GM23338 (cell line): Measurements from ENCODE around the gene OSBPL10. TPM values are rescaled to one million over a fixed set of nuclear protein-coding genes. Genes with fewer than 3 reads are reported as not detected.

ENCODE experiments used
- ATAC-seq: fragments of 200-7000 bp; cut with Tn5 transposase; 3 replicates; pipeline ENCODE4 v1.9.1; 2020
- DNase-seq: peaks from one replicate; pipeline ENCODE4 v3.0.0-alpha.2; 2015; ENCODE audit warnings: low spot score
- H2AFZ ChIP-seq: fragments of 200-600 bp; sonication (generic); 2 replicates; pipeline ENCODE4 v1.8.0; 2016; ENCODE audit warnings: antibody characterized with exemption, mild to moderate bottlenecking, moderate library complexity
- H3F3A ChIP-seq: fragments of 200-600 bp; sonication (generic); replicated peaks from 2 replicates; pipeline ENCODE4 v1.8.0; 2017; ENCODE audit warnings: antibody characterized with exemption, mixed run types, low read depth
- H3K27ac ChIP-seq: fragments of 200-600 bp; sonication (generic); 2 replicates; pipeline ENCODE4 v1.6.1; 2016; ENCODE audit warnings: low read depth
- H3K27me3 ChIP-seq: fragments of 200-600 bp; sonication (generic); 2 replicates; pipeline ENCODE4 v1.8.0; 2016; ENCODE audit warnings: mild to moderate bottlenecking, mixed run types, moderate library complexity; ENCODE audit not compliant: insufficient read depth
- H3K36me3 ChIP-seq: fragments of 200-600 bp; sonication (generic); 2 replicates; pipeline ENCODE4 v1.8.0; 2016; ENCODE audit warnings: mild to moderate bottlenecking; ENCODE audit not compliant: insufficient read depth
- H3K4me1 ChIP-seq: fragments of 200-600 bp; sonication (generic); 2 replicates; pipeline ENCODE4 v1.8.0; 2016; ENCODE audit warnings: mild to moderate bottlenecking, moderate library complexity; ENCODE audit not compliant: insufficient read depth
- H3K4me2 ChIP-seq: fragments of 200-600 bp; sonication (generic); 2 replicates; pipeline ENCODE4 v1.7.1; 2017; ENCODE audit warnings: mixed run types
- H3K4me3 ChIP-seq: fragments of 200-600 bp; sonication (generic); 2 replicates; pipeline ENCODE4 v1.6.1; 2016; ENCODE audit warnings: mixed run types
- H3K79me2 ChIP-seq: fragments of 200-600 bp; sonication (generic); replicated peaks from 2 replicates; pipeline ENCODE4 v1.8.0; 2017; ENCODE audit warnings: mild to moderate bottlenecking; ENCODE audit not compliant: insufficient read depth
- H3K9me2 ChIP-seq: fragments of 200-600 bp; sonication (generic); 2 replicates; pipeline ENCODE4 v1.8.0; 2017; ENCODE audit not compliant: insufficient read depth
- H4K20me1 ChIP-seq: fragments of 200-600 bp; sonication (generic); replicated peaks from 2 replicates; pipeline ENCODE4 v1.8.0; 2017; ENCODE audit warnings: mild to moderate bottlenecking; ENCODE audit not compliant: insufficient read depth
- H3K27ac Mint-ChIP-seq: 2 replicates; pipeline ENCODE4 v1.8.0; 2020; ENCODE audit warnings: inconsistent platforms, mild to moderate bottlenecking, moderate library complexity, mixed read lengths
- H3K27me3 Mint-ChIP-seq: 3 replicates; pipeline ENCODE4 v1.8.0; 2022; ENCODE audit warnings: low read depth, mild to moderate bottlenecking, moderate library complexity, mixed read lengths, inconsistent platforms; ENCODE audit not compliant: insufficient read depth, poor library complexity
- H3K36me3 Mint-ChIP-seq: 3 replicates; pipeline ENCODE4 v1.8.0; 2021; ENCODE audit warnings: low read depth, mild to moderate bottlenecking, inconsistent platforms, moderate library complexity, mixed read lengths
- H3K4me1 Mint-ChIP-seq: 3 replicates; pipeline ENCODE4 v1.8.0; 2020; ENCODE audit warnings: mild to moderate bottlenecking, inconsistent platforms, mixed read lengths
- H3K4me3 Mint-ChIP-seq: 3 replicates; pipeline ENCODE4 v1.8.0; 2021; ENCODE audit warnings: moderate library complexity, mild to moderate bottlenecking, inconsistent platforms, mixed read lengths
- H3K9me3 Mint-ChIP-seq: 3 replicates; pipeline ENCODE4 v1.8.0; 2020; ENCODE audit warnings: moderate library complexity, mild to moderate bottlenecking, inconsistent platforms, mixed read lengths
- CREB1 ChIP-seq: fragments of 250-450 bp; sonication (Bioruptor Pico); IDR thresholded peaks from 2 replicates; pipeline ENCODE4 v1.5.0; 2020; ENCODE audit warnings: low read depth, mild to moderate bottlenecking, moderate library complexity
- EZH2 ChIP-seq: fragments of 200-600 bp; sonication (generic); IDR thresholded peaks from one replicate; pipeline ENCODE4 v1.8.0; 2017; ENCODE audit warnings: antibody characterized with exemption, mild to moderate bottlenecking, low read depth; ENCODE audit not compliant: unreplicated experiment
- EZH2phosphoT487 ChIP-seq: fragments of 200-600 bp; sonication (generic); IDR thresholded peaks from one replicate; pipeline ENCODE4 v1.8.1; 2018; ENCODE audit warnings: antibody characterized with exemption; ENCODE audit not compliant: unreplicated experiment
- JUNB ChIP-seq: IDR thresholded peaks from one replicate; pipeline ENCODE4 v1.6.1; 2016; ENCODE audit warnings: antibody characterized with exemption; ENCODE audit not compliant: unreplicated experiment
- NANOG ChIP-seq: IDR thresholded peaks from 2 replicates; pipeline ENCODE4 v1.6.1; 2016; ENCODE audit warnings: antibody characterized with exemption, borderline replicate concordance
- POLR2AphosphoS5 ChIP-seq: IDR thresholded peaks from 2 replicates; pipeline ENCODE4 v1.6.1; 2016; ENCODE audit warnings: antibody characterized with exemption, low read depth
- STAT1 ChIP-seq: IDR thresholded peaks from one replicate; pipeline ENCODE4 v1.6.1; 2016; ENCODE audit warnings: antibody characterized with exemption; ENCODE audit not compliant: unreplicated experiment
- ZNF114 ChIP-seq: fragments of 250-450 bp; sonication (Bioruptor Pico); IDR thresholded peaks from 2 replicates; pipeline ENCODE4 v1.5.0; 2020; ENCODE audit warnings: mild to moderate bottlenecking, moderate library complexity
- ZNF331 ChIP-seq: fragments of 250-450 bp; sonication (Bioruptor Pico); IDR thresholded peaks from 2 replicates; pipeline ENCODE4 v1.5.0; 2020; ENCODE audit warnings: low read depth, mild to moderate bottlenecking, moderate library complexity
- polyA plus RNA-seq: library from polyadenylated mRNA; unstranded; fragments of >200 nt; fragmentation: Nextera tagmentation; extraction: Ambion mirVana; gene quantifications from 2 replicates; pipeline ENCODE4 v1.2.1, GENCODE V29; 2016
- total RNA-seq: library from RNA; depleted of rRNA; stranded (reverse); fragments of >200 nt; shearing (Covaris generic); gene quantifications from 2 replicates; pipeline ENCODE4 v1.2.3, GENCODE V29; 2014
- TF ChIP-seq, protein P1 (sequence below): IDR thresholded peaks from one replicate; pipeline ENCODE4 v1.6.1; 2018; ENCODE audit warnings: antibody characterized with exemption; ENCODE audit not compliant: unreplicated experiment
- TF ChIP-seq, protein P2 (sequence below): IDR thresholded peaks from 2 replicates; pipeline ENCODE4 v1.6.1; 2016; ENCODE audit warnings: antibody characterized with exemption
- TF ChIP-seq, protein P3 (sequence below): fragments of 250-450 bp; sonication (Bioruptor Pico); IDR thresholded peaks from 2 replicates; pipeline ENCODE4 v1.5.0; 2020; ENCODE audit warnings: mild to moderate bottlenecking, moderate library complexity
- TF ChIP-seq, protein P4 (sequence below), 2 experiments: fragments of 200-600 bp in 1 of 2; sonication (generic) in 1 of 2; conservative IDR thresholded peaks; 2 replicates each; pipeline versions ENCODE4 v1.5.1 to v1.6.1; 2016 to 2017; ENCODE audit warnings: antibody characterized with exemption in 2 of 2, low read depth in 2 of 2, mild to moderate bottlenecking in 2 of 2, moderate library complexity in 1 of 2

The OSBPL10 gene
- total and polyA plus RNA-seq, 2 experiments from 2014 or later = 23.8 to 149 TPM

DNA sequence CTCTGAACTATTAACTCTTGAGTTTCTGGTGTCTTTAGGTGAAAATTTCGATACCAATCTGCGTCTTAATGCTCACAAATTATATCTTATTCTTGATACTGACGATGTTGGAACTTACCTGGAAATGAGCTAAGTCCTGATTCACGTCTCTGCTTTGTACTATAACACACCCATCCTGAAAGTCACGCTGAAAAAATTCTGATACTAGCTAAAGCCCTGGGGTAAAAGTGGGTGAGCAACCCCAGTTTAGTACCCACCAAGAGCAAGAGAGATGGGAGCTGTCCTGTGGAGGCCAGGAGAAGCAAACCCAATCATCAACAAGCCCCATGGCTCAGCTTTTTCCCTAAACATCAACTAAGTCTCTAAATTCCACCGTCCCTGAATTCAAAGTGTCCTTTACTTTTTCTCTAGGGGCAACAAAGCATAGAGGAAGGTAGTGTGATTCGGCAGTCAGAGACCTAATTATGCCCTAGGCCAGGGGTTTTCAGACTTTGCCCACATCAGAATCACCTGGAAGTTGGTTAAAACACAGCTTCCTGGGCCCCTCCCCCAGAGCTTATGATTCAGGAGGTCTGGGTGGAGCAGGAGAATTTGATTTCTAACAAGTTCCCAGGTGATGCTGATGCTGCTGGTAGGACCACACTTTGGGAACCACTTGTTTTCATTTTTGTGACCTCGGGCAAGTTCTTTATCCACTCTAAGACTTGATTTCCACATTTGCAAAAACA, 90.2 kb downstream of the OSBPL10 start:
- no peaks in the 10 kb centered on the region for H3K9me2 ChIP-seq
- ATAC-seq (no peak), DNase-seq (no peak)
- Mint-ChIP-seq H3K9me3 (no peaks in the 10 kb centered on the region), H3K4me1 (peaks cover 78% of the 10 kb centered on the region), H3K27me3 (peaks cover 5% of the 10 kb centered on the region), H3K36me3 (peaks cover 8% of the 10 kb centered on the region; the same call in 2 of the 3 replicates), H3K4me3 (no peak overlapping the region), H3K27ac (peak overlapping the region; percentile 68)
- H3K4me2 ChIP-seq = peak overlapping the region; percentile 49
- peak overlapping the region; percentile 81 for H3K27ac ChIP-seq
- TF ChIP-seq NANOG (no peak), ZNF114 (no peak), POLR2AphosphoS5 (no peak), JUNB (no peak), EZH2phosphoT487 (no peak), CREB1 (CRISPR knock-in tag) (no peak), ZNF331 (CRISPR knock-in tag) (no peak), EZH2 (no peak), STAT1 (no peak)
- TF ChIP-seq, protein P1, sequence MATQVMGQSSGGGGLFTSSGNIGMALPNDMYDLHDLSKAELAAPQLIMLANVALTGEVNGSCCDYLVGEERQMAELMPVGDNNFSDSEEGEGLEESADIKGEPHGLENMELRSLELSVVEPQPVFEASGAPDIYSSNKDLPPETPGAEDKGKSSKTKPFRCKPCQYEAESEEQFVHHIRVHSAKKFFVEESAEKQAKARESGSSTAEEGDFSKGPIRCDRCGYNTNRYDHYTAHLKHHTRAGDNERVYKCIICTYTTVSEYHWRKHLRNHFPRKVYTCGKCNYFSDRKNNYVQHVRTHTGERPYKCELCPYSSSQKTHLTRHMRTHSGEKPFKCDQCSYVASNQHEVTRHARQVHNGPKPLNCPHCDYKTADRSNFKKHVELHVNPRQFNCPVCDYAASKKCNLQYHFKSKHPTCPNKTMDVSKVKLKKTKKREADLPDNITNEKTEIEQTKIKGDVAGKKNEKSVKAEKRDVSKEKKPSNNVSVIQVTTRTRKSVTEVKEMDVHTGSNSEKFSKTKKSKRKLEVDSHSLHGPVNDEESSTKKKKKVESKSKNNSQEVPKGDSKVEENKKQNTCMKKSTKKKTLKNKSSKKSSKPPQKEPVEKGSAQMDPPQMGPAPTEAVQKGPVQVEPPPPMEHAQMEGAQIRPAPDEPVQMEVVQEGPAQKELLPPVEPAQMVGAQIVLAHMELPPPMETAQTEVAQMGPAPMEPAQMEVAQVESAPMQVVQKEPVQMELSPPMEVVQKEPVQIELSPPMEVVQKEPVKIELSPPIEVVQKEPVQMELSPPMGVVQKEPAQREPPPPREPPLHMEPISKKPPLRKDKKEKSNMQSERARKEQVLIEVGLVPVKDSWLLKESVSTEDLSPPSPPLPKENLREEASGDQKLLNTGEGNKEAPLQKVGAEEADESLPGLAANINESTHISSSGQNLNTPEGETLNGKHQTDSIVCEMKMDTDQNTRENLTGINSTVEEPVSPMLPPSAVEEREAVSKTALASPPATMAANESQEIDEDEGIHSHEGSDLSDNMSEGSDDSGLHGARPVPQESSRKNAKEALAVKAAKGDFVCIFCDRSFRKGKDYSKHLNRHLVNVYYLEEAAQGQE = no peak
- TF ChIP-seq, protein P2, sequence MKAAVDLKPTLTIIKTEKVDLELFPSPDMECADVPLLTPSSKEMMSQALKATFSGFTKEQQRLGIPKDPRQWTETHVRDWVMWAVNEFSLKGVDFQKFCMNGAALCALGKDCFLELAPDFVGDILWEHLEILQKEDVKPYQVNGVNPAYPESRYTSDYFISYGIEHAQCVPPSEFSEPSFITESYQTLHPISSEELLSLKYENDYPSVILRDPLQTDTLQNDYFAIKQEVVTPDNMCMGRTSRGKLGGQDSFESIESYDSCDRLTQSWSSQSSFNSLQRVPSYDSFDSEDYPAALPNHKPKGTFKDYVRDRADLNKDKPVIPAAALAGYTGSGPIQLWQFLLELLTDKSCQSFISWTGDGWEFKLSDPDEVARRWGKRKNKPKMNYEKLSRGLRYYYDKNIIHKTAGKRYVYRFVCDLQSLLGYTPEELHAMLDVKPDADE = no peak
- TF ChIP-seq, protein P3, sequence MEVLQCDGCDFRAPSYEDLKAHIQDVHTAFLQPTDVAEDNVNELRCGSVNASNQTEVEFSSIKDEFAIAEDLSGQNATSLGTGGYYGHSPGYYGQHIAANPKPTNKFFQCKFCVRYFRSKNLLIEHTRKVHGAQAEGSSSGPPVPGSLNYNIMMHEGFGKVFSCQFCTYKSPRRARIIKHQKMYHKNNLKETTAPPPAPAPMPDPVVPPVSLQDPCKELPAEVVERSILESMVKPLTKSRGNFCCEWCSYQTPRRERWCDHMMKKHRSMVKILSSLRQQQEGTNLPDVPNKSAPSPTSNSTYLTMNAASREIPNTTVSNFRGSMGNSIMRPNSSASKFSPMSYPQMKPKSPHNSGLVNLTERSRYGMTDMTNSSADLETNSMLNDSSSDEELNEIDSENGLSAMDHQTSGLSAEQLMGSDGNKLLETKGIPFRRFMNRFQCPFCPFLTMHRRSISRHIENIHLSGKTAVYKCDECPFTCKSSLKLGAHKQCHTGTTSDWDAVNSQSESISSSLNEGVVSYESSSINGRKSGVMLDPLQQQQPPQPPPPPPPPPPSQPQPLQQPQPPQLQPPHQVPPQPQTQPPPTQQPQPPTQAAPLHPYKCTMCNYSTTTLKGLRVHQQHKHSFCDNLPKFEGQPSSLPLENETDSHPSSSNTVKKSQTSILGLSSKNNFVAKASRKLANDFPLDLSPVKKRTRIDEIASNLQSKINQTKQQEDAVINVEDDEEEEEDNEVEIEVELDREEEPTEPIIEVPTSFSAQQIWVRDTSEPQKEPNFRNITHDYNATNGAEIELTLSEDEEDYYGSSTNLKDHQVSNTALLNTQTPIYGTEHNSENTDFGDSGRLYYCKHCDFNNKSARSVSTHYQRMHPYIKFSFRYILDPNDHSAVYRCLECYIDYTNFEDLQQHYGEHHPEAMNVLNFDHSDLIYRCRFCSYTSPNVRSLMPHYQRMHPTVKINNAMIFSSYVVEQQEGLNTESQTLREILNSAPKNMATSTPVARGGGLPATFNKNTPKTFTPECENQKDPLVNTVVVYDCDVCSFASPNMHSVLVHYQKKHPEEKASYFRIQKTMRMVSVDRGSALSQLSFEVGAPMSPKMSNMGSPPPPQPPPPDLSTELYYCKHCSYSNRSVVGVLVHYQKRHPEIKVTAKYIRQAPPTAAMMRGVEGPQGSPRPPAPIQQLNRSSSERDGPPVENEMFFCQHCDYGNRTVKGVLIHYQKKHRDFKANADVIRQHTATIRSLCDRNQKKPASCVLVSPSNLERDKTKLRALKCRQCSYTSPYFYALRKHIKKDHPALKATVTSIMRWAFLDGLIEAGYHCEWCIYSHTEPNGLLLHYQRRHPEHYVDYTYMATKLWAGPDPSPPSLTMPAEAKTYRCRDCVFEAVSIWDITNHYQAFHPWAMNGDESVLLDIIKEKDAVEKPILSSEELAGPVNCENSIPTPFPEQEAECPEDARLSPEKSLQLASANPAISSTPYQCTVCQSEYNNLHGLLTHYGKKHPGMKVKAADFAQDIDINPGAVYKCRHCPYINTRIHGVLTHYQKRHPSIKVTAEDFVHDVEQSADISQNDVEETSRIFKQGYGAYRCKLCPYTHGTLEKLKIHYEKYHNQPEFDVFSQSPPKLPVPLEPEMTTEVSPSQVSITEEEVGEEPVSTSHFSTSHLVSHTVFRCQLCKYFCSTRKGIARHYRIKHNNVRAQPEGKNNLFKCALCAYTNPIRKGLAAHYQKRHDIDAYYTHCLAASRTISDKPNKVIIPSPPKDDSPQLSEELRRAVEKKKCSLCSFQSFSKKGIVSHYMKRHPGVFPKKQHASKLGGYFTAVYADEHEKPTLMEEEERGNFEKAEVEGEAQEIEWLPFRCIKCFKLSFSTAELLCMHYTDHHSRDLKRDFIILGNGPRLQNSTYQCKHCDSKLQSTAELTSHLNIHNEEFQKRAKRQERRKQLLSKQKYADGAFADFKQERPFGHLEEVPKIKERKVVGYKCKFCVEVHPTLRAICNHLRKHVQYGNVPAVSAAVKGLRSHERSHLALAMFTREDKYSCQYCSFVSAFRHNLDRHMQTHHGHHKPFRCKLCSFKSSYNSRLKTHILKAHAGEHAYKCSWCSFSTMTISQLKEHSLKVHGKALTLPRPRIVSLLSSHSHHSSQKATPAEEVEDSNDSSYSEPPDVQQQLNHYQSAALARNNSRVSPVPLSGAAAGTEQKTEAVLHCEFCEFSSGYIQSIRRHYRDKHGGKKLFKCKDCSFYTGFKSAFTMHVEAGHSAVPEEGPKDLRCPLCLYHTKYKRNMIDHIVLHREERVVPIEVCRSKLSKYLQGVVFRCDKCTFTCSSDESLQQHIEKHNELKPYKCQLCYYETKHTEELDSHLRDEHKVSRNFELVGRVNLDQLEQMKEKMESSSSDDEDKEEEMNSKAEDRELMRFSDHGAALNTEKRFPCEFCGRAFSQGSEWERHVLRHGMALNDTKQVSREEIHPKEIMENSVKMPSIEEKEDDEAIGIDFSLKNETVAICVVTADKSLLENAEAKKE (CRISPR knock-in tag) = no peak
- TF ChIP-seq, protein P4, sequence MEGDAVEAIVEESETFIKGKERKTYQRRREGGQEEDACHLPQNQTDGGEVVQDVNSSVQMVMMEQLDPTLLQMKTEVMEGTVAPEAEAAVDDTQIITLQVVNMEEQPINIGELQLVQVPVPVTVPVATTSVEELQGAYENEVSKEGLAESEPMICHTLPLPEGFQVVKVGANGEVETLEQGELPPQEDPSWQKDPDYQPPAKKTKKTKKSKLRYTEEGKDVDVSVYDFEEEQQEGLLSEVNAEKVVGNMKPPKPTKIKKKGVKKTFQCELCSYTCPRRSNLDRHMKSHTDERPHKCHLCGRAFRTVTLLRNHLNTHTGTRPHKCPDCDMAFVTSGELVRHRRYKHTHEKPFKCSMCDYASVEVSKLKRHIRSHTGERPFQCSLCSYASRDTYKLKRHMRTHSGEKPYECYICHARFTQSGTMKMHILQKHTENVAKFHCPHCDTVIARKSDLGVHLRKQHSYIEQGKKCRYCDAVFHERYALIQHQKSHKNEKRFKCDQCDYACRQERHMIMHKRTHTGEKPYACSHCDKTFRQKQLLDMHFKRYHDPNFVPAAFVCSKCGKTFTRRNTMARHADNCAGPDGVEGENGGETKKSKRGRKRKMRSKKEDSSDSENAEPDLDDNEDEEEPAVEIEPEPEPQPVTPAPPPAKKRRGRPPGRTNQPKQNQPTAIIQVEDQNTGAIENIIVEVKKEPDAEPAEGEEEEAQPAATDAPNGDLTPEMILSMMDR (conservative IDR thresholded peaks at IDR 0.05; ENCODE audit: low read depth in 2 of 2) = no peak
- H3K36me3 ChIP-seq = no peaks in the 10 kb centered on the region
- H3K4me1 ChIP-seq = peaks cover 69% of the 10 kb centered on the region
- peaks cover 9% of the 10 kb centered on the region; the same call in 1 of the 2 replicates for H4K20me1 ChIP-seq
- H3K79me2 ChIP-seq = peaks cover 100% of the 10 kb centered on the region
- H3K27me3 ChIP-seq = no peaks in the 10 kb centered on the region
- no peaks in the 10 kb centered on the region for H3F3A ChIP-seq
- H3K4me3 ChIP-seq = no peak overlapping the region
- no peak overlapping the region for H2AFZ ChIP-seq
